ENCODE results near the gene GLRB.

GLRB gene

DNA sequence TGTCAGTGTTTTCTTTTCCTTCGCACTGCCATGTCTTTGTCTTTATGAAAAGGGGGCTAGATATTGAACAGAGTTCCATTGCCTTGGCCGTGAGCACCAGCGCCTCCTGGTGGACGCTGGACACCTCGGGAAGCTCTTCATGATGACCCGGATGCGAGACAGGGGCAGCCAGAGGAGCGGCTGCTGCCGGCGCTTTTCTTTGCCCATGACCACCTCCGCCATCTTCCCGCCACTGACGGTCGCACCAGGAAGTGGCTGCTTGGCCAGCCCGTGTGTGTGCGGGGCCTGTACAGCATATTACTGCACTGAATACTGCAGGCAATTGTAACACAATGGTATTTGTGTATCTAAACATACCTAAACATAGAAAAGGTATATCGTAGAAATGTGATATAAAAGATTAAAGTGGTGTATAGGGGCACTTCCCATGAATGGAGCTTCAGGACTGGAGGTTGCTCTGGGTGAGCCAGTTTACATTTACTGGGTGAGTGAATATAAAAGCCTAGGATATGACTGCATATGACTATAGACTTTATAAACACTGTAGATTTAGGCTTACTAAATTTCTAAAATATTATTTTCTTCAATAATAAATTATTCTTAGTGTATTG, 128.8 kb downstream of the GLRB start:
- Histone ChIP-seq H2BK15ac (replicated peaks; ENCODE audit: low read depth) (no peak overlapping the region), H3K9ac (ENCODE audit: low read length) (no peak overlapping the region), H3K4me3 (ENCODE audit: low read length) (no peak overlapping the region), H4K5ac (ENCODE audit: low read length) (no peak overlapping the region), H3K4me2 (ENCODE audit: low read length) (no peak overlapping the region), H3K36me3 (ENCODE audit: control insufficient read depth, insufficient read depth, low read length) (no peaks in the 10 kb centered on the region), H2AK5ac (ENCODE audit: low read length) (no peak overlapping the region), H3K79me1 (ENCODE audit: low read length) (no peaks in the 10 kb centered on the region), H2BK120ac (ENCODE audit: low read depth, low read length) (no peak overlapping the region), H3K79me2 (ENCODE audit: control insufficient read depth, insufficient read depth, low read length) (no peaks in the 10 kb centered on the region), H3K27ac (ENCODE audit: low read depth, low read length) (no peak overlapping the region), H2BK5ac (ENCODE audit: low read length) (no peak overlapping the region), H3K27me3 (ENCODE audit: insufficient read depth, low read length, poor library complexity) (no peaks in the 10 kb centered on the region), H3K18ac (ENCODE audit: low read length) (no peak overlapping the region), H3K23ac (ENCODE audit: low read length) (no peak overlapping the region), H3K4ac (ENCODE audit: low read depth, low read length) (no peak overlapping the region), H4K8ac (ENCODE audit: low read depth, low read length) (no peak overlapping the region), H3K56ac (ENCODE audit: low read length) (no peak overlapping the region), H3K4me1 (ENCODE audit: control insufficient read depth, low read depth, low read length) (no peaks in the 10 kb centered on the region)
- WGBS (ENCODE audit: extremely low coverage, insufficient coverage, low lambda C conversion rate): no CpG with 5 or more reads among the region's 17 CpGs
- DNase-seq: peak; percentile 63

GRCh38 chr4:157217708-157218107, 141.8 kb downstream of the GLRB start:
- Histone ChIP-seq H3K4ac (ENCODE audit: low read depth, low read length) (no peak overlapping the region), H2BK5ac (ENCODE audit: low read length) (no peak overlapping the region), H3K18ac (ENCODE audit: low read length) (no peak overlapping the region), H3K23ac (ENCODE audit: low read length) (no peak overlapping the region), H3K79me1 (ENCODE audit: low read length) (no peaks in the 10 kb centered on the region), H4K5ac (ENCODE audit: low read length) (no peak overlapping the region), H3K9ac (ENCODE audit: low read length) (no peak overlapping the region), H3K27me3 (ENCODE audit: insufficient read depth, low read length, poor library complexity) (peaks cover 18% of the 10 kb centered on the region), H3K4me3 (ENCODE audit: low read length) (no peak overlapping the region), H3K56ac (ENCODE audit: low read length) (no peak overlapping the region), H3K4me1 (ENCODE audit: control insufficient read depth, low read depth, low read length) (no peaks in the 10 kb centered on the region), H2BK15ac (replicated peaks; ENCODE audit: low read depth) (no peak overlapping the region), H3K27ac (ENCODE audit: low read depth, low read length) (no peak overlapping the region), H2BK120ac (ENCODE audit: low read depth, low read length) (no peak overlapping the region), H4K8ac (ENCODE audit: low read depth, low read length) (no peak overlapping the region), H3K36me3 (ENCODE audit: control insufficient read depth, insufficient read depth, low read length) (no peaks in the 10 kb centered on the region), H3K79me2 (ENCODE audit: control insufficient read depth, insufficient read depth, low read length) (no peaks in the 10 kb centered on the region), H2AK5ac (ENCODE audit: low read length) (no peak overlapping the region), H3K4me2 (ENCODE audit: low read length) (no peak overlapping the region)
- peak; percentile 16 for DNase-seq
- 100% methylated on average over 1 of the region's 3 CpGs for WGBS (ENCODE audit: extremely low coverage, insufficient coverage, low lambda C conversion rate)

GRCh38 chr4:157219711-157220370, 143.9 kb downstream of the GLRB start:
- Histone ChIP-seq H2AK5ac (ENCODE audit: low read length) (no peak overlapping the region), H3K79me1 (ENCODE audit: low read length) (no peaks in the 10 kb centered on the region), H4K5ac (ENCODE audit: low read length) (no peak overlapping the region), H3K79me2 (ENCODE audit: control insufficient read depth, insufficient read depth, low read length) (no peaks in the 10 kb centered on the region), H3K36me3 (ENCODE audit: control insufficient read depth, insufficient read depth, low read length) (no peaks in the 10 kb centered on the region), H3K4me1 (ENCODE audit: control insufficient read depth, low read depth, low read length) (no peaks in the 10 kb centered on the region), H4K8ac (ENCODE audit: low read depth, low read length) (no peak overlapping the region), H3K18ac (ENCODE audit: low read length) (no peak overlapping the region), H2BK5ac (ENCODE audit: low read length) (no peak overlapping the region), H3K56ac (ENCODE audit: low read length) (no peak overlapping the region), H3K27me3 (ENCODE audit: insufficient read depth, low read length, poor library complexity) (peaks cover 18% of the 10 kb centered on the region), H3K23ac (ENCODE audit: low read length) (no peak overlapping the region), H2BK120ac (ENCODE audit: low read depth, low read length) (no peak overlapping the region), H3K4me2 (ENCODE audit: low read length) (no peak overlapping the region), H2BK15ac (replicated peaks; ENCODE audit: low read depth) (no peak overlapping the region), H3K4ac (ENCODE audit: low read depth, low read length) (no peak overlapping the region), H3K9ac (ENCODE audit: low read length) (no peak overlapping the region), H3K27ac (ENCODE audit: low read depth, low read length) (no peak overlapping the region), H3K4me3 (ENCODE audit: low read length) (no peak overlapping the region)
- DNase-seq: no peak
- no CpG with 5 or more reads among the region's 16 CpGs for WGBS (ENCODE audit: extremely low coverage, insufficient coverage, low lambda C conversion rate)

GRCh38 chr4:157220371-157220881, 144.5 kb downstream of the GLRB start, which contains the start of gene GRIA2:
GRIA2 (plus strand) TSS chr4:157220728; CDS start chr4:157221043, 315 bp downstream.
- peak; percentile 82 for DNase-seq
- Histone ChIP-seq H2AK5ac (ENCODE audit: low read length) (no peak within 1 kb of the TSS), H3K4me3 (ENCODE audit: low read length) (no peak within 1 kb of the TSS), H3K4ac (ENCODE audit: low read depth, low read length) (no peak within 1 kb of the TSS), H3K79me1 (ENCODE audit: low read length) (no peaks in the 10 kb centered on the region), H4K8ac (ENCODE audit: low read depth, low read length) (no peak within 1 kb of the TSS), H3K4me2 (ENCODE audit: low read length) (peak within 1 kb of the TSS; percentile 32), H3K27ac (ENCODE audit: low read depth, low read length) (no peak within 1 kb of the TSS), H3K79me2 (ENCODE audit: control insufficient read depth, insufficient read depth, low read length) (no peaks in the 10 kb centered on the region), H3K4me1 (ENCODE audit: control insufficient read depth, low read depth, low read length) (no peaks in the 10 kb centered on the region), H3K56ac (ENCODE audit: low read length) (no peak within 1 kb of the TSS), H3K9ac (ENCODE audit: low read length) (no peak within 1 kb of the TSS), H3K36me3 (ENCODE audit: control insufficient read depth, insufficient read depth, low read length) (no peaks in the 10 kb centered on the region), H2BK15ac (replicated peaks; ENCODE audit: low read depth) (no peak within 1 kb of the TSS), H2BK120ac (ENCODE audit: low read depth, low read length) (no peak within 1 kb of the TSS), H2BK5ac (ENCODE audit: low read length) (no peak within 1 kb of the TSS), H3K18ac (ENCODE audit: low read length) (no peak within 1 kb of the TSS), H4K5ac (ENCODE audit: low read length) (no peak within 1 kb of the TSS), H3K27me3 (ENCODE audit: insufficient read depth, low read length, poor library complexity) (peaks cover 18% of the 10 kb centered on the region), H3K23ac (ENCODE audit: low read length) (no peak within 1 kb of the TSS)
- no CpG with 5 or more reads among the region's 57 CpGs for WGBS (ENCODE audit: extremely low coverage, insufficient coverage, low lambda C conversion rate)

- no peak overlapping the region for H2BK15ac ChIP-seq (replicated peaks; ENCODE audit: low read depth)
- no peak overlapping the region for H4K5ac ChIP-seq (ENCODE audit: low read length)
- peaks cover 18% of the 10 kb centered on the region for H3K27me3 ChIP-seq (ENCODE audit: insufficient read depth, low read length, poor library complexity)
- H3K4me3 ChIP-seq (ENCODE audit: low read length): no peak overlapping the region
- H3K4me1 ChIP-seq (ENCODE audit: control insufficient read depth, low read depth, low read length): no peaks in the 10 kb centered on the region
- no peaks in the 10 kb centered on the region for H3K79me2 ChIP-seq (ENCODE audit: control insufficient read depth, insufficient read depth, low read length)
- H3K4me2 ChIP-seq (ENCODE audit: low read length): peak overlapping the region; percentile 53
- no peak overlapping the region for H2BK120ac ChIP-seq (ENCODE audit: low read depth, low read length)
- no peak overlapping the region for H3K56ac ChIP-seq (ENCODE audit: low read length)
- no peak overlapping the region for H3K27ac ChIP-seq (ENCODE audit: low read depth, low read length)
- no peak overlapping the region for H2BK5ac ChIP-seq (ENCODE audit: low read length)
- H3K4ac ChIP-seq (ENCODE audit: low read depth, low read length): no peak overlapping the region
- no peak overlapping the region for H2AK5ac ChIP-seq (ENCODE audit: low read length)
- H3K18ac ChIP-seq (ENCODE audit: low read length): no peak overlapping the region
- WGBS (ENCODE audit: extremely low coverage, insufficient coverage, low lambda C conversion rate): no CpG with 5 or more reads among the region's 24 CpGs
- no peaks in the 10 kb centered on the region for H3K36me3 ChIP-seq (ENCODE audit: control insufficient read depth, insufficient read depth, low read length)
- H3K79me1 ChIP-seq (ENCODE audit: low read length): no peaks in the 10 kb centered on the region
- DNase-seq: peak; percentile 8
- no peak overlapping the region for H3K23ac ChIP-seq (ENCODE audit: low read length)
- no peak overlapping the region for H4K8ac ChIP-seq (ENCODE audit: low read depth, low read length)
- H3K9ac ChIP-seq (ENCODE audit: low read length): no peak overlapping the region
Observed at GRCh38 chr4:157221426-157221894, 145.5 kb downstream of the GLRB start.
